NCI-H774 (cell line): ENCODE results near the gene TMEM131.
"Not testable (repeated sequence)": the region's sequence is repeated elsewhere in the genome, so short reads cannot be mapped to it uniquely, and the experiment has no call there.

Experiments used
- DNase-seq: peaks from one replicate; lab custom pipeline; 2025; lab: John Stamatoyannopoulos, UW

The TMEM131 gene

GRCh38 chr2:97911206-97911921 lies 84.4 kb downstream of the TMEM131 start:
- no peak for DNase-seq

GRCh38 chr2:97910403-97911205 lies 85.1 kb downstream of the TMEM131 start:
- no peak for DNase-seq

- no peak for DNase-seq
These were observed 87.5 kb downstream of the TMEM131 start for GRCh38 chr2:97908208-97908676.

- DNase-seq, result no peak
These were observed 88.2 kb downstream of the TMEM131 start for GRCh38 chr2:97907369-97908100.

GRCh38 chr2:97906307-97906706 lies 89.4 kb downstream of the TMEM131 start:
- no peak for DNase-seq

GRCh38 chr2:97905294-97905693 lies 90.5 kb downstream of the TMEM131 start:
- DNase-seq, result no peak

- DNase-seq, result no peak
These were observed 93.9 kb downstream of the TMEM131 start for GRCh38 chr2:97901862-97902261.

GRCh38 chr2:97900806-97901205 lies 94.9 kb downstream of the TMEM131 start:
- no peak for DNase-seq

GRCh38 chr2:97893042-97893441 lies 102.7 kb downstream of the TMEM131 start:
- DNase-seq, result not testable (repeated sequence)

- no peak for DNase-seq
These were observed 104.1 kb downstream of the TMEM131 start for GRCh38 chr2:97891611-97892010.

- DNase-seq, result no peak
These were observed 106.6 kb downstream of the TMEM131 start for GRCh38 chr2:97889156-97889555.

GRCh38 chr2:97885841-97886240 lies 109.9 kb downstream of the TMEM131 start:
- DNase-seq, result no peak

- DNase-seq, result no peak
These were observed 115.4 kb downstream of the TMEM131 start for GRCh38 chr2:97880334-97880733.

GRCh38 chr2:97878865-97879264 lies 116.9 kb downstream of the TMEM131 start:
- no peak for DNase-seq

- DNase-seq, result not testable (repeated sequence)
These were observed 117.4 kb downstream of the TMEM131 start for GRCh38 chr2:97878317-97878716.

- no peak for DNase-seq
These were observed 124.5 kb downstream of the TMEM131 start for GRCh38 chr2:97871096-97871780.

GRCh38 chr2:97870396-97870843 lies 125.3 kb downstream of the TMEM131 start:
- no peak for DNase-seq

- no peak for DNase-seq
These were observed 125.9 kb downstream of the TMEM131 start for GRCh38 chr2:97869722-97870346.

GRCh38 chr2:97868986-97869721 lies 126.6 kb downstream of the TMEM131 start:
- DNase-seq, result no peak

GRCh38 chr2:97863829-97864228 lies 131.9 kb downstream of the TMEM131 start:
- DNase-seq, result no peak

- DNase-seq, result no peak
These were observed 134.6 kb downstream of the TMEM131 start for GRCh38 chr2:97861177-97861576.
